Gastrocnemius medialis (tissue), 4 donors: ENCODE measurements around the gene THY1. TPM values are rescaled to one million over a fixed set of nuclear protein-coding genes. Genes with fewer than 3 reads are reported as not detected.

Experiments
- ATAC-seq, 2 donors: fragments of 150-250 bp; one replicate each; pipeline ENCODE4 v1.9.1; 2016
- DNase-seq, 2 donors: peaks; one replicate each; pipeline ENCODE4 v3.0.0-alpha.2; 2019
- H3K27ac ChIP-seq, 4 donors: fragments of 200-600 bp; sonication (generic); 1 replicate in 1 of 4; 2 replicates in 3 of 4; pipeline ENCODE4 v1.5.1; 2016 to 2018; ENCODE audit warnings: mild to moderate bottlenecking in 2 of 4, moderate library complexity in 1 of 4
- H3K27me3 ChIP-seq, 3 donors: fragments of 200-600 bp; sonication (generic) in 2 of 3; 1 replicate in 1 of 3; 2 replicates in 2 of 3; pipeline versions ENCODE4 v1.5.1 to v1.6.0; 2016 to 2019; ENCODE audit warnings: mild to moderate bottlenecking in 1 of 3, moderate library complexity in 1 of 3
- H3K36me3 ChIP-seq, 2 donors: fragments of 200-600 bp; sonication (generic) in 1 of 2; one replicate each; pipeline ENCODE4 v1.5.1; 2017 to 2018
- H3K4me1 ChIP-seq, 2 donors: fragments of 200-600 bp; sonication (generic) in 1 of 2; one replicate each; pipeline ENCODE4 v1.5.1; 2016 to 2017; ENCODE audit warnings: mild to moderate bottlenecking in 2 of 2
- H3K4me3 ChIP-seq, 4 donors: fragments of 200-600 bp; sonication (generic) in 3 of 4; 1 replicate in 1 of 4; 2 replicates in 3 of 4; pipeline ENCODE4 v1.5.1; 2016 to 2019; ENCODE audit warnings: mild to moderate bottlenecking in 2 of 4
- H3K9me3 ChIP-seq, 3 donors: fragments of 200-600 bp; sonication (generic) in 2 of 3; 1 replicate in 1 of 3; 2 replicates in 2 of 3; pipeline ENCODE4 v1.5.1; 2016 to 2019
- CTCF ChIP-seq, 5 experiments: fragments of 450-650 bp in 3 of 5; fragments of 200-600 bp in 2 of 5; sonication (generic) in 2 of 5; IDR thresholded peaks in 4 of 5; conservative IDR thresholded peaks in 1 of 5; 1 replicate in 4 of 5; 2 replicates in 1 of 5; pipeline ENCODE4 v1.5.1; 2016 to 2019; ENCODE audit warnings: antibody characterized with exemption in 5 of 5, mild to moderate bottlenecking in 3 of 5, moderate library complexity in 3 of 5
- POLR2A ChIP-seq, 2 donors: fragments of 450-650 bp; IDR thresholded peaks; one replicate each; pipeline ENCODE4 v1.6.1; 2017; ENCODE audit warnings: antibody characterized with exemption in 2 of 2, mild to moderate bottlenecking in 2 of 2, moderate library complexity in 2 of 2
- in situ Hi-C, 4 donors: fragments of 200-750 bp; cut with MboI; loops; one replicate each; pipeline versions ENCODE4 v1.15.0 to v1.8.0; 2017; ENCODE audit warnings: low sequenced_read_pairs in 4 of 4
- intact Hi-C: fragments of 100-400 bp; cut with DNase I; formaldehyde crosslinking; loops from one replicate; pipeline ENCODE4 v1.15.1; 2023; ENCODE audit warnings: low total_unique reads
- total RNA-seq, 4 donors: library from RNA; depleted of rRNA; stranded (reverse); fragments of >200 nt; gene quantifications; one replicate each; pipeline versions ENCODE4 v1.1.0 to v1.2.3, GENCODE V29; 2016

THY1 gene
- total RNA-seq, 4 donors from 2014 or later, result 0.22 to 0.70 (median 0.36) TPM; not detected in 1

- no peaks in the 10 kb centered on the region for H3K9me3 ChIP-seq
- ATAC-seq (no peak), DNase-seq (no peak)
- no peaks in the 10 kb centered on the region for H3K4me1 ChIP-seq
- H3K27me3 ChIP-seq, result no peaks in the 10 kb centered on the region
- TF ChIP-seq POLR2A (IDR thresholded peaks at IDR 0.05) (no peak), CTCF (IDR thresholded peaks at IDR 0.05 in 4 of 5, conservative IDR thresholded peaks at IDR 0.05 in 1 of 5) (no peak)
- no peak overlapping the region for H3K4me3 ChIP-seq
- no peaks in the 10 kb centered on the region for H3K36me3 ChIP-seq
- in situ Hi-C loops, result no loop called here
- intact Hi-C loops, result no loop called here
- no peak overlapping the region for H3K27ac ChIP-seq
Measured at GRCh38 chr11:119446871-119447663, 24.1 kb upstream of the THY1 start.

GRCh38 chr11:119446434-119446833 is 23.5 kb upstream of the THY1 start:
- in situ Hi-C loops, result no loop called here
- no peaks in the 10 kb centered on the region for H3K9me3 ChIP-seq
- DNase-seq, result no peak
- no peak for ATAC-seq
- TF ChIP-seq CTCF (IDR thresholded peaks at IDR 0.05 in 4 of 5, conservative IDR thresholded peaks at IDR 0.05 in 1 of 5) (no peak), POLR2A (IDR thresholded peaks at IDR 0.05) (no peak)
- H3K27ac ChIP-seq, result no peak overlapping the region
- H3K4me3 ChIP-seq, result no peak overlapping the region
- H3K4me1 ChIP-seq, result no peaks in the 10 kb centered on the region
- no peaks in the 10 kb centered on the region for H3K36me3 ChIP-seq
- H3K27me3 ChIP-seq, result no peaks in the 10 kb centered on the region
- intact Hi-C loops, result no loop called here

GRCh38 chr11:119445850-119446249 is 22.9 kb upstream of the THY1 start:
- intact Hi-C loops, result no loop called here
- TF ChIP-seq POLR2A (IDR thresholded peaks at IDR 0.05) (no peak), CTCF (IDR thresholded peaks at IDR 0.05 in 4 of 5, conservative IDR thresholded peaks at IDR 0.05 in 1 of 5) (no peak)
- Histone ChIP-seq H3K4me3 (no peak overlapping the region), H3K27ac (no peak overlapping the region), H3K36me3 (no peaks in the 10 kb centered on the region), H3K4me1 (no peaks in the 10 kb centered on the region), H3K27me3 (no peaks in the 10 kb centered on the region), H3K9me3 (no peaks in the 10 kb centered on the region)
- ATAC-seq (no peak), DNase-seq (no peak)
- in situ Hi-C loops, result no loop called here

- no peak overlapping the region for H3K27ac ChIP-seq
- H3K36me3 ChIP-seq, result no peaks in the 10 kb centered on the region
- ATAC-seq (no peak), DNase-seq (no peak)
- H3K27me3 ChIP-seq, result no peaks in the 10 kb centered on the region
- no peaks in the 10 kb centered on the region for H3K4me1 ChIP-seq
- H3K4me3 ChIP-seq, result no peak overlapping the region
- intact Hi-C loops (no loop called here), in situ Hi-C loops (no loop called here)
- TF ChIP-seq POLR2A (IDR thresholded peaks at IDR 0.05) (no peak), CTCF (IDR thresholded peaks at IDR 0.05 in 4 of 5, conservative IDR thresholded peaks at IDR 0.05 in 1 of 5) (no peak)
- no peaks in the 10 kb centered on the region for H3K9me3 ChIP-seq
Measured at GRCh38 chr11:119445379-119445778, 22.4 kb upstream of the THY1 start.

GRCh38 chr11:119441898-119442243 is 18.9 kb upstream of the THY1 start:
- intact Hi-C loops (no loop called here), in situ Hi-C loops (no loop called here)
- Histone ChIP-seq H3K4me3 (no peak overlapping the region), H3K4me1 (no peaks in the 10 kb centered on the region), H3K27me3 (peaks cover 0 to 3% (median 0%) of the 10 kb centered on the region in 3 donors), H3K9me3 (no peaks in the 10 kb centered on the region), H3K27ac (no peak overlapping the region), H3K36me3 (no peaks in the 10 kb centered on the region)
- TF ChIP-seq POLR2A (IDR thresholded peaks at IDR 0.05) (no peak), CTCF (IDR thresholded peaks at IDR 0.05 in 4 of 5, conservative IDR thresholded peaks at IDR 0.05 in 1 of 5) (no peak)
- ATAC-seq (no peak), DNase-seq (no peak)
